OCI-LY1 (cell line): Measurements from ENCODE around the gene MRPS14.
"Not testable (repeated sequence)": the region's sequence is repeated elsewhere in the genome, so short reads cannot be mapped to it uniquely, and the experiment has no call there.

ENCODE experiments used
- CTCF ChIP-seq: fragments of 200-600 bp; sonication (generic), shearing (Covaris generic); IDR thresholded peaks from 2 replicates; pipeline ENCODE4 v1.5.1; 2017; ENCODE audit warnings: mild to moderate bottlenecking, antibody characterized with exemption, low read length, moderate library complexity, mixed read lengths
- EZH2 ChIP-seq: fragments of 200-600 bp; sonication (generic), shearing (Covaris generic); IDR thresholded peaks from 2 replicates; pipeline ENCODE4 v1.8.0; 2017; ENCODE audit warnings: borderline replicate concordance, mixed run types, mild to moderate bottlenecking, antibody characterized with exemption, low read length, moderate library complexity, mixed read lengths

- not testable (repeated sequence) for TF ChIP-seq CTCF, EZH2
Measured at GRCh38 chr1:175023922-175024242, 657 bp upstream of the MRPS14 start.
